Uterus (tissue), 2 donors: Measurements from ENCODE around the gene CDH6.

Source experiments
- CTCF ChIP-seq, 4 experiments: fragments of 200-600 bp in 2 of 4; fragments of 450-650 bp in 2 of 4; sonication (generic) in 2 of 4; IDR thresholded peaks; one replicate each; pipeline ENCODE4 v1.5.1; 2016 to 2019; ENCODE audit warnings: antibody characterized with exemption in 4 of 4, mild to moderate bottlenecking in 2 of 4, moderate library complexity in 1 of 4
- POLR2A ChIP-seq, 2 donors: fragments of 450-650 bp; IDR thresholded peaks; one replicate each; pipeline ENCODE4 v1.6.1; 2016; ENCODE audit warnings: antibody characterized with exemption in 2 of 2, mild to moderate bottlenecking in 1 of 2, moderate library complexity in 1 of 2

GRCh38 chr5:31322946-31323345 is 129.5 kb downstream of the CDH6 start:
- TF ChIP-seq POLR2A (IDR thresholded peaks at IDR 0.05) (no peak), CTCF (IDR thresholded peaks at IDR 0.05) (no peak)
